T-cell (primary cell): Measurements from ENCODE around the gene SEMA4C. TPM values are rescaled to one million over a fixed set of nuclear protein-coding genes. Genes with fewer than 3 reads are reported as not detected.

Experiments used
- ATAC-seq, 4 experiments: fragments of 200-7000 bp in 3 of 4; fragments of 150-1000 bp in 1 of 4; cut with Tn5 transposase; replicated peaks in 1 of 4; 1 replicate in 3 of 4; 2 replicates in 1 of 4; pipeline ENCODE4 v1.10.0; 2021; ENCODE audit warnings: moderate library complexity in 3 of 4, mild to moderate bottlenecking in 2 of 4, moderate number of reproducible peaks in 1 of 4
- CTCF ChIA-PET, 2 donors: fragments of 300-600 bp; sonication (Branson Sonifier 250); formaldehyde crosslinking; loops; one replicate each; lab custom pipeline; 2022; ENCODE audit warnings: antibody characterized with exemption in 2 of 2; lab: Charles Lee
- POLR2A ChIA-PET, 2 donors: fragments of 300-600 bp; sonication (Branson Sonifier 250); formaldehyde crosslinking; loops; one replicate each; lab custom pipeline; 2022; ENCODE audit warnings: antibody characterized with exemption in 2 of 2; lab: Charles Lee
- DNase-seq, 35 experiments: peaks; one replicate each; pipeline versions ENCODE4 v3.0.0 to v3.0.0-alpha.2; 2013 to 2023
- H3K27ac ChIP-seq: one replicate; pipeline ENCODE4 v1.5.1; 2013; ENCODE audit warnings: low read length
- H3K27me3 ChIP-seq, 2 experiments: replicated peaks in 1 of 2; 1 replicate in 1 of 2; 2 replicates in 1 of 2; pipeline versions ENCODE4 v1.6.1 to v1.7.0; 2013; ENCODE audit warnings: low read length in 1 of 2, mixed read lengths in 1 of 2; ENCODE audit not compliant: control insufficient read depth in 2 of 2, insufficient read depth in 2 of 2; ENCODE audit errors: extremely low read depth in 1 of 2
- H3K36me3 ChIP-seq, 2 donors: 1 replicate in 1 of 2; 2 replicates in 1 of 2; pipeline versions ENCODE4 v1.6.1 to v1.7.0; 2013; ENCODE audit warnings: low read length in 1 of 2; ENCODE audit not compliant: control insufficient read depth in 2 of 2, insufficient read depth in 1 of 2; ENCODE audit errors: extremely low read depth in 1 of 2
- H3K4me1 ChIP-seq, 2 experiments: 1 replicate in 1 of 2; 2 replicates in 1 of 2; pipeline versions ENCODE4 v1.6.1 to v1.7.0; 2013; ENCODE audit warnings: low read length in 2 of 2, mixed read lengths in 1 of 2; ENCODE audit not compliant: insufficient read depth in 2 of 2, control insufficient read depth in 1 of 2; ENCODE audit errors: extremely low read depth in 1 of 2
- H3K4me3 ChIP-seq, 2 donors: 1 replicate in 1 of 2; 2 replicates in 1 of 2; pipeline versions ENCODE4 v1.5.1 to v1.7.0; 2013; ENCODE audit warnings: mild to moderate bottlenecking in 2 of 2, low read length in 1 of 2, moderate library complexity in 1 of 2; ENCODE audit not compliant: control insufficient read depth in 1 of 2; ENCODE audit errors: extremely low read depth in 1 of 2
- H3K9me3 ChIP-seq: 2 replicates; pipeline ENCODE4 v1.7.0; 2013
- H3K27ac Mint-ChIP-seq, 2 donors: one replicate each; pipeline ENCODE4 v1.8.0; 2020 to 2021; ENCODE audit warnings: mild to moderate bottlenecking in 2 of 2, mixed read lengths in 2 of 2
- H3K27me3 Mint-ChIP-seq, 2 donors: one replicate each; pipeline ENCODE4 v1.8.0; 2021 to 2022; ENCODE audit warnings: mixed read lengths in 2 of 2
- H3K36me3 Mint-ChIP-seq: one replicate; pipeline ENCODE4 v1.8.0; 2021; ENCODE audit warnings: mixed read lengths
- H3K4me1 Mint-ChIP-seq, 3 donors: one replicate each; pipeline ENCODE4 v1.8.0; 2020 to 2022; ENCODE audit warnings: mixed read lengths in 3 of 3, mild to moderate bottlenecking in 1 of 3
- H3K4me3 Mint-ChIP-seq, 3 donors: one replicate each; pipeline ENCODE4 v1.8.0; 2020 to 2022; ENCODE audit warnings: mild to moderate bottlenecking in 3 of 3, mixed read lengths in 3 of 3, moderate library complexity in 3 of 3
- H3K9me3 Mint-ChIP-seq, 3 donors: one replicate each; pipeline ENCODE4 v1.8.0; 2020 to 2022; ENCODE audit warnings: mixed read lengths in 3 of 3
- WGBS: methylation state at CpG from one replicate; pipeline ENCODE4 v1.1.5; 2013; ENCODE audit warnings: missing lambda C conversion rate; ENCODE audit not compliant: insufficient coverage; 5-methylcytosine and 5-hydroxymethylcytosine counted together
- total RNA-seq, 35 experiments: library from RNA in 6 of 35; stranded (reverse) in 6 of 35; fragments of 120-200 nt in 1 of 35; gene quantifications; one replicate each; pipeline versions ENCODE4 v1.2.1 to v1.2.4 and lab custom pipeline; 2013 to 2026

The SEMA4C gene
- total RNA-seq, 5 donors from 2014 or later (not counting 1 experiment from before 2014, with no cell fraction given) = 36.3 to 89.0 (median 72.3) TPM

DNA sequence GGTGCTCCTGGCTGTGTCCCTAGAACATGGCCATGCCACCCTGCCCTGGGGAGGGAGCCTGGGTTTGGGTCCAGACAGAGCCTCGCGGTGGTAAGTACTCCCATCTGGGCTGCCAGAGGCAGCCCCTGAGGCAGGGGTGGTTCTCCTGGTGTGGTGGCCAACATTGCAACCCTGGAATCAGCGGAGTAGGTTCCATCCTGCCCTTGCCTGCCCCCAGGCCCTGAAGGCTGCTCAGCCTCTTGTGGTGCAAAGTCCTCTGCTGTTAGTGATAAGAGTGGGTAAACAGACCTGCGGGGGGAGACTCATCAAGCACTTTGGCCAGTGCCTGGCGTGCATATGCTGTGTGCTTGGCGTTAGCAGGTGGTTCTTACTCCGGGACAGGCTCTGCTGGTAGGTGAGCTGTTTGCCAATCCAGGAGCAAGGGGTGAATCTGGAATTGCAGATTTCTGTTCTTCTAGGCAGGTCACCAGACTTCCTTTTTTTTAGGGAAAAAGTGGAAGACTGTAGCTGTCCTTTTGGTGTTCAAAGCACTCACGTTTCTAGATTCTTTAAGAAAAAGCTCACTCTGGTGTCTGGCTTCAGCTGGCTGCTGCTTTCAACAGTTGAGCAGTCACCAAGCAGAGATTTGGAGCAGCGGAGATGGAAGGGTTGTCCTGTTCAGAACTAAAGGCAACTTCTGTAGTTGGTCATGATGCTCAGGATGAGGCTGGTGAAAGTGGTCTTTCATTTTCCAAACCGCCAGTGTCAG lies 50.6 kb downstream of the SEMA4C start:
- ChIA-PET POLR2A (interaction anchor here (0.6 kb wide), 2 partner anchors 25 to 33 kb away, joined by 6 to 9 read pairs; no protein-coding TSS in a partner anchor), CTCF (interaction anchor here in 1 of 2 donors (0.6 to 1.2 kb wide), 2 partner anchors 39 to 475 kb away, joined by 3 to 5 read pairs; partner anchors contain the start of gene ANKRD39)
- peaks cover 17% of the 10 kb centered on the region for H3K36me3 Mint-ChIP-seq

DNA sequence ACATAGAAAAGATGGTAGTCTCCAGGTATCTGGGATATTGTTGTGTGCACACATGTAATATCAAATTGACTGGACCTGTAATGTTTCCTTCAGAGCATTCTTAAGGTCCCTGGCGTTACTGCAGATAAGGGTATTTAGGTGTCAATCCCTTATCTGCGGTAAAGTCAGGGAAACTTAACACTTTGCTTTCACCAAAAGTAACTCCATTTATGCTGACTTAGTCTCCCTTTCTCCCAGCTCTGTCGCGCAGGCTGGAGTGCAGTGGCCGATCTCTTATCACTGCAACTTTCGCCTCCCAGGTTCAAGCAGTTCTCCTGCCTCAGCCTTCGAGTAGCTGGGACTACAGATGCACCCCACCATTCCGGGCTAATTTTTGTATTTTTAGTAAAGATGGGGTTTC lies 52.0 kb downstream of the SEMA4C start:
- no peak for ATAC-seq
- peak overlapping the region; percentile 71 to 78 for H3K27ac Mint-ChIP-seq
- H3K4me1 ChIP-seq = peaks cover 23 to 55% of the 10 kb centered on the region in 2 experiments
- peaks cover 17% of the 10 kb centered on the region for H3K36me3 Mint-ChIP-seq
- H3K27me3 Mint-ChIP-seq = no peaks in the 10 kb centered on the region
- H3K9me3 Mint-ChIP-seq = no peaks in the 10 kb centered on the region
- H3K9me3 ChIP-seq = no peaks in the 10 kb centered on the region
- ChIA-PET POLR2A (interaction anchor here in 1 of 2 donors (0.5 kb wide), 1 partner anchor 44 kb away, joined by 5 read pairs; no protein-coding TSS in a partner anchor), CTCF (interaction anchor here in 1 of 2 donors (0.6 to 2.2 kb wide), 2 partner anchors 13 to 40 kb away, joined by 4 to 6 read pairs; partner anchors contain the start of gene ANKRD39)
- peaks cover 56 to 66% (median 66%) of the 10 kb centered on the region in 3 donors for H3K4me1 Mint-ChIP-seq
- H3K36me3 ChIP-seq = peaks cover 0 to 18% of the 10 kb centered on the region in 2 donors
- H3K4me3 Mint-ChIP-seq = peak overlapping the region; percentile 84 to 86 (median 85)
- H3K4me3 ChIP-seq = peak overlapping the region in 1 of 2 donors; percentile 58
- no peak overlapping the region for H3K27ac ChIP-seq
- DNase-seq = no peak
- WGBS = 98% methylated on average over 6 of the region's 8 CpGs
- no peaks in the 10 kb centered on the region for H3K27me3 ChIP-seq

More for the DNA sequence above, 50.6 kb downstream of the SEMA4C start:
- Histone ChIP-seq H3K4me1 (peaks cover 23 to 61% of the 10 kb centered on the region in 2 experiments), H3K36me3 (peaks cover 4 to 26% of the 10 kb centered on the region in 2 donors), H3K27me3 (no peaks in the 10 kb centered on the region), H3K27ac (no peak overlapping the region), H3K9me3 (no peaks in the 10 kb centered on the region), H3K4me3 (no peak overlapping the region)
- Mint-ChIP-seq H3K27me3 (no peaks in the 10 kb centered on the region), H3K9me3 (no peaks in the 10 kb centered on the region), H3K4me1 (peaks cover 55 to 68% (median 65%) of the 10 kb centered on the region in 3 donors), H3K27ac (peak overlapping the region in 1 of 2 donors; percentile 40), H3K4me3 (peak overlapping the region; percentile 84 to 86 (median 85))
- ATAC-seq = no peak
- WGBS = 89% methylated on average over 10 of the region's 10 CpGs
- no peak for DNase-seq

DNA sequence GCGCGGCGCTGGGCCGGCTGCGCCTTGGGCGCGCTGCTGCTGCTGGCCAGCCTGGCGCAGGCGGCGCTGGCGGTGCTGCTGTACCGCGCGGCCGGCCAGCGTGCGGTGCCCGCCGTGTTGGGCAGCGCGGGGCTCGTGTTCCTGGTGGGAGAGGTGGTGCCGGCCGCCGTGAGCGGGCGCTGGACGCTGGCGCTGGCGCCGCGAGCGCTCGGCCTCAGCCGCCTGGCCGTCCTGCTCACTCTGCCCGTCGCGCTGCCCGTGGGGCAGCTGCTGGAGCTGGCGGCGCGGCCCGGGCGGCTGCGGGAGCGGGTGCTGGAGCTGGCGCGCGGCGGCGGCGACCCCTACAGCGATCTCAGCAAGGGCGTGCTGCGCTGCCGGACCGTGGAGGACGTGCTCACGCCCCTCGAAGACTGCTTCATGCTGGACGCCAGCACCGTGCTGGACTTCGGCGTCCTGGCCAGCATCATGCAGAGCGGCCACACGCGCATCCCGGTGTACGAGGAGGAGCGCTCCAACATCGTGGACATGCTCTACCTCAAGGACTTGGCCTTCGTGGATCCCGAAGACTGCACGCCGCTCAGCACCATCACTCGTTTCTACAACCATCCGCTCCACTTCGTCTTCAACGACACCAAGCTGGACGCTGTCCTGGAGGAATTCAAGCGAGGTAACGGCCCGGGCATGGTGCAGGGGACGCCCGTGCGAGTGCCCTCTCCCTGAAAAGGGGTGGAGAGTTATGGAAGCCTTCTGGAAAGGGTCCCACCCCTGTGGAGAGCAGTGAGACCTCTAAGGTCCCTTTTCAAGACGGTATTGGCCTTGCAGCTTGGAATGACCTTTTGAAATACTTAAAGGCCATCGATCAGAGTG lies 52.8 kb downstream of the SEMA4C start:
- peak overlapping the region; percentile 58 to 86 for H3K4me3 ChIP-seq
- no peaks in the 10 kb centered on the region for H3K9me3 ChIP-seq
- ChIA-PET POLR2A (interaction anchor here in 1 of 2 donors (0.5 kb wide), 1 partner anchor 43 kb away, joined by 5 read pairs; no protein-coding TSS in a partner anchor), CTCF (interaction anchor here (0.6 to 2.2 kb wide), 6 partner anchors 41 to 146 kb away, joined by 3 to 6 read pairs (median 4); partner anchors contain the start of genes ANKRD39 (in 1 of the 2) and LMAN2L (in 1 of the 2))
- DNase-seq (no peak), ATAC-seq (no peak)
- Mint-ChIP-seq H3K27ac (peak overlapping the region; percentile 71 to 78), H3K36me3 (peaks cover 14% of the 10 kb centered on the region), H3K9me3 (no peaks in the 10 kb centered on the region), H3K27me3 (no peaks in the 10 kb centered on the region), H3K4me1 (peaks cover 63 to 70% (median 67%) of the 10 kb centered on the region in 3 donors), H3K4me3 (peak overlapping the region; percentile 84 to 86 (median 85))
- no peak overlapping the region for H3K27ac ChIP-seq
- peaks cover 0 to 10% of the 10 kb centered on the region in 2 donors for H3K36me3 ChIP-seq
- 4% methylated on average over 75 of the region's 89 CpGs for WGBS
- peaks cover 23 to 50% of the 10 kb centered on the region in 2 experiments for H3K4me1 ChIP-seq
- no peaks in the 10 kb centered on the region for H3K27me3 ChIP-seq

DNA sequence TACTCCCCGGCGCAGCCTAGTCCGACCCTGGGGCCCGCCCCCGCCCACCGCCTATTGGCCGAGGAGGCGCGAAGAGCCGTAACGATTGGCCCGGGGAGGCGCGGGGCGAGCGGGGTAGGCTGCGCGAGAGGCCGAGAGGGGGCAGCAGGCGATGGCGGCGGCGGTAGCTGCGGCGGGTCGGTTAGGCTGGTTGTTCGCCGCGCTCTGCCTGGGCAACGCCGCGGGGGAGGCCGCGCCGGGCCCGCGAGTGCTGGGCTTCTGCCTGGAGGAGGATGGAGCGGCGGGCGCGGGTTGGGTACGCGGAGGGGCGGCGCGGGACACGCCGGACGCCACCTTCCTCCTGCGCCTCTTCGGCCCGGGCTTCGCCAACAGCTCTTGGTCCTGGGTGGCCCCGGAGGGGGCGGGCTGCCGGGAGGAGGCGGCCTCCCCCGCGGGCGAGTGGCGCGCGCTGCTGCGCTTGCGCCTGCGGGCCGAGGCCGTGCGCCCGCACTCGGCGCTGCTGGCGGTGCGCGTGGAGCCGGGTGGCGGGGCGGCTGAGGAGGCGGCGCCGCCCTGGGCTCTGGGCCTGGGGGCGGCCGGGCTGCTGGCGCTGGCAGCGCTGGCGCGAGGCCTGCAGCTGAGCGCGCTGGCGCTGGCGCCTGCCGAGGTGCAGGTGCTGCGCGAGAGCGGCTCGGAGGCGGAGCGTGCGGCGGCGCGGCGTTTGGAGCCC lies 53.6 kb downstream of the SEMA4C start, which contains the start of gene CNNM3:
Gene CNNM3, plus strand, starts transcription at position 142 of the 709 bp plus-strand sequence. Its CDS starts 10 bp downstream, at position 152.
- Mint-ChIP-seq H3K4me3 (peak within 1 kb of the TSS; percentile 85 to 94 (median 86)), H3K27me3 (no peaks in the 10 kb centered on the region), H3K27ac (peak within 1 kb of the TSS; percentile 93 to 95), H3K9me3 (no peaks in the 10 kb centered on the region), H3K4me1 (peaks cover 58 to 65% (median 64%) of the 10 kb centered on the region in 3 donors), H3K36me3 (peaks cover 13% of the 10 kb centered on the region)
- peak; percentile 83 to 98 (median 92) for DNase-seq
- H3K9me3 ChIP-seq = no peaks in the 10 kb centered on the region
- no peaks in the 10 kb centered on the region for H3K27me3 ChIP-seq
- peak within 1 kb of the TSS; percentile 70 to 86 for H3K4me3 ChIP-seq
- peaks cover 0 to 10% of the 10 kb centered on the region in 2 donors for H3K36me3 ChIP-seq
- H3K4me1 ChIP-seq = peaks cover 23 to 48% of the 10 kb centered on the region in 2 experiments
- ChIA-PET CTCF (interaction anchor here (0.6 to 2.2 kb wide), 10 partner anchors 17 to 1673 kb away, joined by 3 to 6 read pairs (median 3); partner anchors contain the start of genes ANKRD39 (in 1 of the 2) and LMAN2L (in 1 of the 2)), POLR2A (interaction anchor here in 1 of 2 donors (0.8 kb wide), 1 partner anchor 23 kb away, joined by 4 read pairs; no protein-coding TSS in a partner anchor)
- peak within 1 kb of the TSS; percentile 54 for H3K27ac ChIP-seq
- WGBS = under 1% methylated on average over 103 of the region's 103 CpGs
- peak; percentile 89 to 94 (median 92) for ATAC-seq

DNA sequence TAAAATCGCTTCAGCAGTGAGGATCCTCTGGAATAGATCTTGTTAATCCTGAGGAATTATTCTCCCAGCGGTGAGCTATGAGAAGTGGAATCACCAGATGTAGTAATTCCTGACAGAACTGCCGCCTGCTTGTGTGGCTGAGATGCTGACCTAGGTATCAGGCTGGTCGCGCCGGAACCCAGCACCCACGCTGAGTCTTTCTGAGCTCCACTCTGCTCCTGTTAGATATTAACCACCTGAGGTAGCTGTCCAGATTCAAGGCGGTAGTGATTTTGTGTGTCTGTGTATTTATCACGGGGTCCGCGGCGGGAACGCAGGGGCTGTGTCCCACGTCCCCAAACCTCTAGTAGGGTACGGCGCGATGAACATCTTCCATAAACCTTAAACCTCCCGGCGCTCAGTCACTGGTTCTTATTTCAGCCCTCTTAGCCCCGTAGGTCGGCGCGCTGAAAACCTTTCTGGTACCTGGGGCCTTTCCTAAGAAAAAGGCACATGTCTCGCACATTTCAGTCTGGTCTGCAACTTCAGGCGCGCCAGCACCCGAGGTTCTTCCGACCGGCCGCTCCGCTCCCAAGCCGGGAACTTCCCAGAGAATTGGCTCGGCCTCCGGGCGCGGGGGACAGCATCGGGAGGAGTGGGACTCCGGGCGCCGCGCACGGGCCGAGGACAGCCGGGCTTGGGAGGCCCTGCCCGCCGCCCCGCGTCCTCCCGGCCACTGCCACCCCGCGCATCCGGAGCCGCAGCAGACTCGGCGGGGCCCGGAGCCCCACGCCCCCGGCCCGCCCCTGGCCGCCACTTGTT lies 54.4 kb downstream of the SEMA4C start:
- ChIA-PET CTCF (interaction anchor here (0.6 to 1.0 kb wide), 7 partner anchors 12 to 1674 kb away, joined by 3 to 5 read pairs (median 3); no protein-coding TSS in a partner anchor), POLR2A (interaction anchor here in 1 of 2 donors (0.8 kb wide), 1 partner anchor 22 kb away, joined by 4 read pairs; no protein-coding TSS in a partner anchor)
- peak; percentile 2 to 10 (median 8) for ATAC-seq
- Mint-ChIP-seq H3K27me3 (no peaks in the 10 kb centered on the region), H3K27ac (peak overlapping the region; percentile 93 to 95), H3K4me3 (peak overlapping the region; percentile 85 to 94 (median 85)), H3K4me1 (peaks cover 50 to 60% (median 57%) of the 10 kb centered on the region in 3 donors), H3K9me3 (no peaks in the 10 kb centered on the region), H3K36me3 (peaks cover 11% of the 10 kb centered on the region)
- peak overlapping the region; percentile 54 for H3K27ac ChIP-seq
- peaks cover 23 to 41% of the 10 kb centered on the region in 2 experiments for H3K4me1 ChIP-seq
- H3K9me3 ChIP-seq = no peaks in the 10 kb centered on the region
- H3K36me3 ChIP-seq = peaks cover 0 to 14% of the 10 kb centered on the region in 2 donors
- H3K4me3 ChIP-seq = peak overlapping the region; percentile 60 to 70
- no peaks in the 10 kb centered on the region for H3K27me3 ChIP-seq
- DNase-seq = peak in 10 of 35 experiments; percentile 10 to 50 (median 22)
- WGBS = under 1% methylated on average over 48 of the region's 60 CpGs
